HL-60 (cell line): ENCODE results near the gene ABCF2.

Experiments
- DNase-seq, 2 experiments: peaks; one replicate each; pipeline ENCODE4 v3.0.0-alpha.2; 2010 to 2020; ENCODE audit warnings: low read depth in 1 of 2, low spot score in 1 of 2
- H3K27ac ChIP-seq: fragments of 250-450 bp; sonication (Bioruptor Pico); replicated peaks from 2 replicates; pipeline ENCODE4 v1.5.1; 2020; ENCODE audit warnings: mild to moderate bottlenecking, moderate library complexity
- H3K27me3 ChIP-seq: fragments of 250-450 bp; sonication (Bioruptor Pico); 2 replicates; pipeline ENCODE4 v1.5.1; 2021; ENCODE audit warnings: mild to moderate bottlenecking, moderate library complexity; ENCODE audit not compliant: insufficient read depth, poor library complexity, severe bottlenecking
- H3K4me3 ChIP-seq: replicated peaks from 2 replicates; pipeline ENCODE4 v1.5.1; 2011; ENCODE audit warnings: mild to moderate bottlenecking, control low read depth, low read length; ENCODE audit not compliant: insufficient read depth
- GABPA ChIP-seq: IDR thresholded peaks from 2 replicates; pipeline ENCODE4 v1.6.1; 2012; ENCODE audit warnings: low read depth
- POLR2AphosphoS5 ChIP-seq: IDR thresholded peaks from 2 replicates; pipeline ENCODE4 v1.6.1; 2012; ENCODE audit warnings: low read depth
- REST ChIP-seq: IDR thresholded peaks from 2 replicates; pipeline ENCODE4 v1.6.1; 2012; ENCODE audit warnings: low read depth; ENCODE audit not compliant: insufficient replicate concordance
- SPI1 ChIP-seq: IDR thresholded peaks from 2 replicates; pipeline ENCODE4 v1.6.1; 2012; ENCODE audit warnings: low read depth, mild to moderate bottlenecking, borderline replicate concordance
- TF ChIP-seq, protein P1 (sequence below): IDR thresholded peaks from one replicate; pipeline ENCODE4 v1.5.1; 2011; ENCODE audit warnings: low read length, control low read depth, inconsistent platforms; ENCODE audit not compliant: insufficient read depth

Gene ABCF2

DNA sequence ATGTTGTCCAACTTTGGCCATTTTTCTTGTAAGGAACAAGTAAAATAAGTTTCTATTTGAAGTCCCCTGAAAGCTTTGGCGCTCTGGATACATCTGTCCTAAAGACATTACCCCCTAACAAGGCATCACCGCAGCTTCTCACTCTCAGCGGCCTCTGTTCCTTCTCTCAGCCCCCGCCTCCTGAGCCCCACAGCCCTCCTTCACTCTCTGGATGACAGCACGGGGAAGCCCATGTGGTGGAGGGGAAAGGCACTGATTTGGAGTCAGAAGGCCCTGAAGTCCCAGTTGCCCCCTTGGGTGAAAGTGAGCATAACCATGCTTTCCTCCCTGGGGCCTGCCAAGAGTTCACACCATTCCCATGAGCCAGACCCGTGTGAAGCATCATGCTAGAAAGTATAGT is 21.3 kb downstream of the ABCF2 start:
- no peak overlapping the region for H3K27ac ChIP-seq
- H3K27me3 ChIP-seq = peaks cover 7% of the 10 kb centered on the region
- DNase-seq = no peak
- TF ChIP-seq, protein P1, sequence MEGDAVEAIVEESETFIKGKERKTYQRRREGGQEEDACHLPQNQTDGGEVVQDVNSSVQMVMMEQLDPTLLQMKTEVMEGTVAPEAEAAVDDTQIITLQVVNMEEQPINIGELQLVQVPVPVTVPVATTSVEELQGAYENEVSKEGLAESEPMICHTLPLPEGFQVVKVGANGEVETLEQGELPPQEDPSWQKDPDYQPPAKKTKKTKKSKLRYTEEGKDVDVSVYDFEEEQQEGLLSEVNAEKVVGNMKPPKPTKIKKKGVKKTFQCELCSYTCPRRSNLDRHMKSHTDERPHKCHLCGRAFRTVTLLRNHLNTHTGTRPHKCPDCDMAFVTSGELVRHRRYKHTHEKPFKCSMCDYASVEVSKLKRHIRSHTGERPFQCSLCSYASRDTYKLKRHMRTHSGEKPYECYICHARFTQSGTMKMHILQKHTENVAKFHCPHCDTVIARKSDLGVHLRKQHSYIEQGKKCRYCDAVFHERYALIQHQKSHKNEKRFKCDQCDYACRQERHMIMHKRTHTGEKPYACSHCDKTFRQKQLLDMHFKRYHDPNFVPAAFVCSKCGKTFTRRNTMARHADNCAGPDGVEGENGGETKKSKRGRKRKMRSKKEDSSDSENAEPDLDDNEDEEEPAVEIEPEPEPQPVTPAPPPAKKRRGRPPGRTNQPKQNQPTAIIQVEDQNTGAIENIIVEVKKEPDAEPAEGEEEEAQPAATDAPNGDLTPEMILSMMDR = no peak
- no peak for TF ChIP-seq POLR2AphosphoS5
- no peak for TF ChIP-seq REST
- no peak for TF ChIP-seq SPI1
- TF ChIP-seq GABPA = no peak
- no peak overlapping the region for H3K4me3 ChIP-seq

DNA sequence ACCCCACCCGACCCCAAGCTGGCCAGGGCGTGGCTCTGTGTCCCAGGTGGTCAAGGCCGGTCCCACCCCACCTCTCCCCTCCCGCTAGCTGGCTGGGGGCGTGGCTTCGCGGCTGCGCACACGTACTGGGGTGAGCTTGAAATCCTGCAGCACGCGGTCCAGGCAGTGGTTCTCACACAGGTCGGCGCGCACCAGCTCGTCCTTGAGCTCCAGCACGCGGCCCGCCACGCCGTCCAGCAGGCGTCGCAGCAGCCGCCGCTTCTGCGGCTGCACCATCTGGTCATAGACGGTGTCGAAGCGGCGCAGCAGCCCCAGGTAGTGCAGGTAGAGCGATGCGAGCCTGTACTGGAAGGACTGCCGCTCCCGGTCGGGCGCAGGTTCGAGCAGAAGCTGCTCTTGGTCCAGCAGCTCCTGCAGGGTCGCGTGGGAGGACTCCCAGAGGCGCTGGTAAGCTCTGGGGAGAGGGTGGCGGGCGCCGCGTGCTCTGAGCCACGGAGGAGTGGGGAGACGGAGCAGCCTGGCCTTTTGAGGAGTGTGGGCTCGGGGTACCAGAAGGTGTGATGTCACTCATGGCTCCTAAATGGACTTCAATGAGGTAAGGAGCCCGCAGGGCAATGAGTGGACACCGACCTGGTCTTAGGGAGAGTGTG is 22.5 kb downstream of the ABCF2 start:
- peaks cover 7% of the 10 kb centered on the region for H3K27me3 ChIP-seq
- no peak for DNase-seq
- H3K27ac ChIP-seq = no peak overlapping the region
- TF ChIP-seq GABPA (no peak), POLR2AphosphoS5 (no peak), REST (no peak)
- no peak overlapping the region for H3K4me3 ChIP-seq

DNA sequence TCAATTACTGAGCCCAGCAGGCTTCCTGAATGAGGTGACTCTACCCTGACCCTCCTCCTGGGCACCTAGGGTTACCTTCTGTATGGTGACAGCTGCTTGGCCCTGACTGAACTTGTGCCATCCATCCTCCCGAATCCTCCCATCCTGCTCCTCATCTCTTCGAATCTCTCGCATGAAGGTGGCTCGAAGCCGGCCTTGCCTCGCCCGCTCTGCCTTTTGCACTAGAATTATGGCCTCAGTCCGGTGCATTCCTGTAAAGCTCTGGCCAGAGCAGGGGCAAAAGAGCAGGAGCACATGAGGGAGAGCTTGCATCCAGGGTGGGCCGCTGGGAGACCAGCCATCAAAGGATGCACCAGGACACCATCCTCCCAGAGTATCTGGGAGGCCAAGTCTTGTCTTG is 24.2 kb downstream of the ABCF2 start:
- Histone ChIP-seq H3K4me3 (no peak overlapping the region), H3K27ac (no peak overlapping the region), H3K27me3 (peaks cover 7% of the 10 kb centered on the region)
- TF ChIP-seq SPI1 (no peak), GABPA (no peak), POLR2AphosphoS5 (no peak), REST (no peak)
- TF ChIP-seq, protein P1 = no peak
- DNase-seq = no peak

GRCh38 chr7:151201751-151202150 is 25.3 kb downstream of the ABCF2 start:
- H3K4me3 ChIP-seq = no peak overlapping the region
- TF ChIP-seq REST = no peak
- no peak overlapping the region for H3K27ac ChIP-seq
- H3K27me3 ChIP-seq = peaks cover 7% of the 10 kb centered on the region
- no peak for DNase-seq
